HG02798 (cell line): Measurements from ENCODE around the gene MBNL1.
A peak's percentile ranks its signal among the peaks of the same experiment; 100 is the strongest.

ENCODE experiments used
- ATAC-seq: cut with Tn5 transposase; IDR thresholded peaks from one replicate; pipeline ENCODE4 v1.9.1; 2021; ENCODE audit warnings: mild to moderate bottlenecking; ENCODE audit not compliant: unreplicated experiment, poor library complexity

Gene MBNL1, protein sequence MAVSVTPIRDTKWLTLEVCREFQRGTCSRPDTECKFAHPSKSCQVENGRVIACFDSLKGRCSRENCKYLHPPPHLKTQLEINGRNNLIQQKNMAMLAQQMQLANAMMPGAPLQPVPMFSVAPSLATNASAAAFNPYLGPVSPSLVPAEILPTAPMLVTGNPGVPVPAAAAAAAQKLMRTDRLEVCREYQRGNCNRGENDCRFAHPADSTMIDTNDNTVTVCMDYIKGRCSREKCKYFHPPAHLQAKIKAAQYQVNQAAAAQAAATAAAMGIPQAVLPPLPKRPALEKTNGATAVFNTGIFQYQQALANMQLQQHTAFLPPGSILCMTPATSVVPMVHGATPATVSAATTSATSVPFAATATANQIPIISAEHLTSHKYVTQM

DNA sequence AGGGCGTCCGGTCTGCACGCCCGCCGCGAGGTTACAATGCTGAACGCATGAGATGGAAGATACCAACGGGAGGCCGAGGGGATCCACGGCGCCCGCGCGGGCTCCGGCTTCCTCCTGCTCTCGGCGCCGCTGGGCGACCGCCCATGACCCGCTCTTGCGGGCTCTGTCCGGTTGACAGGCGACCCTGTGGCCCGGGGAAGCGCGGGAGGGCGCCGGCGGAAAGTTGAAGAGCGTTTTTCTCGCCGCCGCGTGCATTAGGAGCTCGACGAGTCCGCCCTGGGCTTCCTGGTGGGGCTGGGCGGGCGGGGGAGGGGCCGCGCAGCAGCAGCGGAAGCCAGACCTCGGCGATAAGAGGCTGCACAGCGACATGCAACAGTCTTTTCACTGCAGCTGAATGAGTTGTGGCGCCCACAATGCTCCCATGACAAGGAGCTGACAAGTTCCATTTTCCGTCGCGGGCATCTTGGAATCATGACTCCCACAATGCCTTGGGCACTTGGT, at the start of gene MBNL1:
MBNL1 (plus strand) TSS at position 375 of the 501 bp plus-strand sequence. CDS start 31,265 bp downstream, outside the sequence.
- ATAC-seq: peak; percentile 71

DNA sequence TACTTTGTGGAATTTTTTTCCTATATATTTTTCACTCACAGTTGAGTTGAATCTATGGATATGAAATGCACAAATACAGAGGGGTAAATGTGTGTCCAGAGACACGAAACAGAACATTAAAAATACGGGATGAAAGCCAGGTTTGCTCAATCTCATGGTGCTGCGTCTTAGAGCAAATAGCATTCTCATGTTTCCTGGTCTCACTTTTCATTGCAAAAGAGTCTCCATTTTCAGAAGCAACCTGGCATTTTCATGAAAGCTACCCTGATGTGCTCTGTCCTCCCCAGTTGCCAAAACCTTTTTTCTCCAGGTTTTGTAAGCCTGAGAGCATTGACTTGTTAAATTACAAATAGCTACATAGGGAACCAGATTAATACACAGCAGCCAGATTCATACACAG, 49.5 kb upstream of the MBNL1 start:
- ATAC-seq: no peak

DNA sequence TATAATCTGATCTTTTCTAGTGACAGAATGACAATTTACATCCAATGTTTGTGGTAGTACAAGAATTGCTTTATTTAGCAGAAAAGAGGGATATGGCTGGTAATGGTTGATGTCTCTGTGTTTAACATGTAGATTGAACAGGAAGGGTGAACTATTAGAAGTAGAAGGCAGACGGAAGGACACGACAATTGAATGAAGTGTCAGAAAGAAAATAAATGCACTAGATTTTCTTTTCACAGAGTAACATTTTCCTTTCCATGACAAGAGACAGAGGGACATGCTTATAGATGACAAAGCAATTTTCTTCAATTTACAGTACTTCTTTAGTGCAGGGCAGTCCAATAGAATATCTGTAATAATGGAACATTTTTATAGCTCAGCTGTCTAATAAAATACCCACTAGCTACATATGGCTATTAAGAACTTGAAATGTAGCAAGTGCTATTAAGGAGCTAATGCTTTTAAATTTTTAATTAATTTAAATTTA, 48.9 kb upstream of the MBNL1 start:
- ATAC-seq: no peak

DNA sequence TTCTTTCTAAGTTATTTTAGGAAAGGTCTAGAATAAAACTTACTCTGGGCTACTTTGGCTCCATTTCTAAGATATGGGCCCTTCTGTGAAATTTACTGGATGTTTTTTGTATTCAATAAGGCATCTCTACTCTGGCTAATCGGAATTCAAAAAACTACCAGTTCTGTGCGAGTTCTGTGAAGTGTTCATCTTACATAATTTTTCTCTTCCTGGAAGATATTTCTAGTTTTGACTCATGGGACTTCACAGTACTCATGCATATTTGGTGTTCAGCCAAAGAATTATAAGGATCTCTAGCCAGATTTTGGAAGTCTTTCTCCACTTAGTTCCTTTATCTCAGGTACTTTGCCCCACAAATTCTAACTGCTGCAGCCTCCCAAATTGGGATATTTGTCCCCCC, 46.4 kb upstream of the MBNL1 start:
- no peak for ATAC-seq

DNA sequence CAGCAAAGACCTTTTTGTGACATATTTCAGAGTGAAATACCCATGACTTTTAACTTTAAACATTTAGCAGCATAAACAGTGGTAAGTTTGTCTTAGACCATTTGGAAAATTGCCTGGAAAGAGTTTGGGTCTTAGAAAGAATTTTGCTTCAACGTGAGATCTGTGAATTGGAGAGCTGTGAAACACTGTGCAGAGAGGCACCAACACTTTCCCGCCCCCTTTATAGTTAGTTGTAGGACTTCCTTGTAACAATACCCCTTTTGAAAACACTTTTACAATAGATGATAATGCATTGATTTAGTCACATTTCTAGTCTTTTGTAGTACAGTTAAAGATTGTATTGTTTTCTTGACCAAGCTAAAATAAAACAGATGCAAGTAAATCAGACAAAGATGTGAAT, 43.5 kb upstream of the MBNL1 start:
- ATAC-seq: no peak

DNA sequence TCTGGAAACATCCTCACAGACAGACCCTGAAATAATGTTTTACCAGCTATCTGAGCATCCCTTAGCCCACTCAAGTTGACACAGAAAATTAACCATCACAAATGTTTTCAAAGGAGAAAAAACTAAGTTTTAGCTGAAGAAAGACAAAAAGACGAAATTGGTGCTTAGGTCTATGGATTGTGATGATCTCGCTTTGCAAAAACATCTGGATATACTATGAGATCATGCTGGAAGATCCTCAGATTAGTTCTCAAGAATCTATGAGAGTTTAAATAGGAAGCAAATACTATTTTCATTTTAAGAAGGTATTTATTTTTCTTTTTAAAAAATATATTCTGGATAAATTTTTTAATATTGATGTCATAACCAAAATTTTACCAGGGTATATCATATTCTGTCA, 42.6 kb upstream of the MBNL1 start:
- ATAC-seq: no peak

DNA sequence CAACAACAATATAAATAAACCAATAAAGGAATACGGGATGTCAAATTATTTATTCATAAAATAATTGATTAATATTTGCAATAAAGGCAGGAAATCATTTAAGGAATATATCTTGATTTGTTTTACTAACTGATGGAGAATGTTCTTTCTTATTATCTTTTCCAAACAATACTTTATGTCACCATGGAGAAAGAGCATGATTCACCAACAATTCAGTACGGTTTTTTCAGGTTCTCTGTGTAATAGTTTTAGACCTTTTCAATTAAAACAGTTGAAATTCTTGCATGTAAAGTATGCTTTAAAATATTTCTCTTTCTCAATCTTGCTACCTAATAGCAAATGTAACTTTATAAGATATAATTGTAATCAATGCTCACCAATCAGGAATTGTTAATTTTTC, 41.7 kb upstream of the MBNL1 start:
- ATAC-seq: no peak

DNA sequence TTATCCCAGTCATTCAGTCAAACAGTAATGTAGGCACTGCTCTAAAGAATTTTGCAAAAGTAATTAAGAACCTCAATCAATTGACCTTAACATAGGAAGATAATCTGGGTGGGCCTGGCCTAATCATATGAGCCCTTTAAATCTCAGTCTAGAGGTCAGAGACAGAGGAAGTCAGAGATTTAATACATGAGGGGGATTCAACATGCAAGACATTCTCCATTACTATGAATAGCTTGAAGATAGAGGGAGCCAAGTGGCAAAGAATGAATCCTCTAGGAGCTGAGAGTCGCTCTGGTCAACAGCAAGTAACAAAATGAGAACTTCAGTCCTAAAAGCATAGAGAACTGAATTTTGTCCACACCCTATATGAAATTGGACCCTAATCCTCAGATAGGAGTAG, 39.0 kb upstream of the MBNL1 start:
- no peak for ATAC-seq

DNA sequence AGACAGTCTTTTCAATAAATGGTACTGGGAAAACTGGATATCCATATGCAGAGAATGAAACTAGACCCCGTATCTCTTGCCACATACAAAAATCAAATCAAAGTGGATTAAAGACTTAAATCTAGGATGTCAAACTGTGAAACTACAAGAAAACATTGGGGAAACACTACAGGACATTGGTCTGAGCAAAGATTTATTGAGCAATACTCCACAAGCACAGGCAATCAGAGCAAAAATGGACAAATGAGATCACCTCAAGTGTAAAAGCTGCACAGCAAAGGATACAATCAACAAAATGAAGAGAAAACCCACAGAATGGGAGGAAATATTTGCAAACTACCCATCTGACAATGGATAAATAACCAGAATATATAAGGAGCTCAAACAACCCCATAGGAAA, 38.4 kb upstream of the MBNL1 start:
- ATAC-seq: no peak

DNA sequence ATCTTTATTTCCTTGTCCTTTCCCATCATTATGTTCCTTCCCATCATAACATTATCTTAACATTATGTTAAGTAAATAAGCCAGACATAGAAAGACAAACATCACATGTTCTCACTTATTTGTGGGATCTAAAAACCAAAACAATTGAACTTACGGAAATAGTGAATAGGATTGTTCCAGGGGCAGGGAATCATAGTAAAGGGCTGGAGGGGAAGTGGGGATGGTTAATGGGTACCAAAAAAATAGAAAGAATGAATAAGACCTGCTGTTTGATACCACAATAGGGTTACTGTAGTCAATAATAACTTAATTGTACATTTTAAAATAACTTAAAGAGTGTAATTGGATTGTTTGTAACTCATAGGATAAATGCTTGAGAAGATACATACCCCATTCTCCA, 36.7 kb upstream of the MBNL1 start:
- ATAC-seq: no peak

DNA sequence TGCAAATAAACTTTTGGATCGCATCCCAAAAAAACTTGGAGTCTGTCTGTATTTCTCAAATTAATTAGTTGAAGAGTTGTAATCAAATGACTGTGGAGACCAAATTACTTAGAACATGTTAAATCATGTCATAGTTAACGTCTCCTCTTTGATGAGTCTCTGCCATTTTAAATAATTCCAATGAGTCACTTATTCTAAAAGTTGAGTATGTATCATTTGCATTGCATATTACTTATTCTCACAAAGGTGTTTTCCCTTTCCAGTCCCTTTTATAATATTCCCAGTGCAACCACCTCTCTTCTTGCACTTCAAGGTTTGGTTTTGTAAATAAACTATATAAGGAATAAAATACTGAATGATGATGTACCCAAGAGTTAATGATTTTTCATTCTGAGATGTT, 36.0 kb upstream of the MBNL1 start:
- ATAC-seq: no peak

DNA sequence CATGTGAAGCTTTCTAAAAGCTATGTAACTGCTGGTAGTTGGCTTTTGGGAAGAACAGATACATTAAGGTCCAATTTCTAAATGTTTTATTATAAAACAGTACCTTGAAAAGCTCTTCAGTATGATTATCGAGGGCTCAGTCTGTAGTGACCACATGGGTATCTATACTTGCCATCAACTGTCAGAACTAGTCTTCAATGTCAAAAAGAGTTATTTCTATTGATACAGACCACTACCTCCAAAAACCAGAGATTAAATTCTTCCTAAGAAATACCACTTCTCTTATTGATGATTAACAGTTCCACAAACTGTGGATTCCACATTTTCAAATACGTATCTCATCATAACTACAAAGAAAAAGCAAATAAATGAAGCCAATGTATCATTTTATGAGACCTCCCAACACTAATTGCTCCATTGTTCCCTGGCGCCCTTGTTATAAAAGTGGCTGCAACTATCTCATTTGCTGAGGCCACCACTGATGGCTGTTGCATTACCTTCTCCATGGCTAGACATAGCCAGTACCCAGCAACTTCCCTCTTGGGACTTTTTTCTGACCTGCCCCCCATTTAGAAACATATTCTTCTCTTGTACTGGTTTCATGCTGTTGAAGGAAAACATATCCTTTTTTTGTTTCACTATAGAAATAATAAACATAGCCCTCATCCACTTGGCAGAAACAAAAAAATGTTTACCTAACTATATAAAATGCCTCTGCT, 33.9 kb upstream of the MBNL1 start:
- no peak for ATAC-seq

DNA sequence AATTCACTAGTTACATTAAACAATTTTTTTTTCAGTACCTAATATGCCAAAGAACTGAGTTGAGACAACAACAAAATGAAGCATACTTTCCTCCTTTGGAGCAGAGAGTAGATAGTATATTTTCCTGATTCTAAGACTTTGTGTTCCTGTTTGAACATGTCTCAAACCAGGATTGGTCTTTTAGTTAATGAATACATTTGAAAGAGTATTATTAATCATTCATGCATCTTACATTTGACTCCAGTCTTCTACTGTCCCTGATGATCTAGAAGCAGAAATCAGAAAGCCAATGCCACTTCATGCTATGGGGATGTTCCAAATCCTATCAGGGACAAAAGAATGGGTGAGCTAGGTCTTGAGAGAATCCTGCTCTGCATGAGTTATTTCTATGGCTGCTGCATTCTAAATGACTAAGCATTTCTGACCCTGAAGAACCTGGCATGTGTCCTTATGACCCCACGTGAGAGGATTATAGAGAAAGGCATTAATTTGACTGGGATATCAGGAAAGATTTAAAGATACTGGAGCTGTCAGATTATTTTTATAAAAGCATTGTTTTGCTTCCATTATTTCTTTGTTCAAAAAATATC, 32.9 kb upstream of the MBNL1 start:
- ATAC-seq: no peak

DNA sequence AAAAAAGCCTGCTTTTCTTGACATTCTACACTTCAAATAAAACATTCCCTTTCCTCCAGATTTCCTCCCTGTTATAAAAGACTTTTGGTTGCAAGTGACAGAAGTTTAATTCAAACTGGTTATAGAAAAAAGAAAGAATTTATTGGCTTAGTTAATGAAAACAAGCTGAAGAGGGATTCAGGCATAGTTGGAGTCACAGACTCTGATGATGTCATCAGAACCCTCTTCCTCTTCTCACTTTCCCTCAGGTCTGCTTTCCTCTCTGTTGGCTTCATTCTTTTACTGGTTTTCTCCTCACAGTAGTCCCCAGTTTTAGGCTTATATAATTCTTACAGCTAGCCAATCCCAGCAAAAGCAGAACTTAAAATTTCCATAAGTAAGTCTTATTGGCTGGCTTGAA, 32.0 kb upstream of the MBNL1 start:
- no peak for ATAC-seq

DNA sequence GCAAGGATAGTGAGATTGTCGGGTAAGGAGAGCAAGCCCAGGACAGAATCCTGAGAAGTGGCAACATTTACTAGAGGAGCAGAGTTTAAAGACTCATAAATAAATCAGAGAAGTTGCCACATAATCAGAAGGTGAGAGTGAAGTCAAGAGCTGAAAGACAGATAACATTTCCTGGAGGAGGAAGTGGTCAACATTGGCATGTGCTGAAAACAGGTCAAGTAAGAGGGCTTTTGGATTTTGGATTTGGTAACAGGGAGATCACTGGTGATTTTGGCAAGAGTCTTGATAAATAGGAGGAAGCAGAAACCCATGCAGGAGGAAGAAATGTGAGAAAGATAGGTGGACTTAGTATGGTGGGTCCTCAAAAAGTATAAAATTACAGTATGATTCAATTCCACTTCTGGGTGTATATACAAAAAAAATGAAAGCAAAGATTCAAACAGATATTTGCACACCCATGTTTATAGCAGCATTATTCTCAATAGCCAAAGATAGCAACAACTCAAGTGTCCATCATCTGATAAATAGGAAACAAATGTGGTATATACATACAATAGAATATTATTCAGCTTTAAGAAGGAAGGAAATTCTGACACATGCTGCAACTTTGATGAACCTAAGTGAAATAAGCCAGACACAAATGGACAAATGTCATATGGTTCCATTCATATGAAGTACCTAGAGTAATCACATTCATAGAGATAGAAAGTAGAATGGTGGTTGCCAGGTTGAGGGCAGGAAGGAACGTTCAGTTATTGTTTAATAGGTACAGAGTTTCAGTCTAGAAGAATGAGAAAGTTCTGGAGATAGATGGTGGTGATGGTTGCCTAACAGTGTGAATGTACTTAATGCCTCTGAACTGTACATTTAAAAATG, 27.3 kb upstream of the MBNL1 start:
- peak; percentile 73 for ATAC-seq

DNA sequence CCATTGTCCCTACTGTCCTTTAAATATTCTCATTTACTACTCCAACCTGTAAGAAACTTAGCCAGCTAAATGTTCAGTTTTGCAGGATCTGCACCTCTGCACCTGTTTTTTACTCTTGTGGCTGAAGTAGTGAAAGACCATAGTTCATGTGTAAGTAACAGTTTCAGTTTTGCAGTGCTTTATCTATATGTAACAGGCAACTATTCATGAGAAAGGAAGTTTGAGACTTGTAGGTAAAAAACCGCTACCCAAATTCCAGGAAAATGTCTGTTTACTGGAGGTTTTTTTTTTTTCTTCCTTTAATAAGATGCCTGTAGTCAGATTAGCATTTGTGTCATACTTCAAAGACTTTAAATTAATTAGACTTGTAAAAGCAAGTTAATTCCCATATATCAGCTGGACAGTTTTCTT, 25.4 kb upstream of the MBNL1 start:
- ATAC-seq: peak; percentile 80

DNA sequence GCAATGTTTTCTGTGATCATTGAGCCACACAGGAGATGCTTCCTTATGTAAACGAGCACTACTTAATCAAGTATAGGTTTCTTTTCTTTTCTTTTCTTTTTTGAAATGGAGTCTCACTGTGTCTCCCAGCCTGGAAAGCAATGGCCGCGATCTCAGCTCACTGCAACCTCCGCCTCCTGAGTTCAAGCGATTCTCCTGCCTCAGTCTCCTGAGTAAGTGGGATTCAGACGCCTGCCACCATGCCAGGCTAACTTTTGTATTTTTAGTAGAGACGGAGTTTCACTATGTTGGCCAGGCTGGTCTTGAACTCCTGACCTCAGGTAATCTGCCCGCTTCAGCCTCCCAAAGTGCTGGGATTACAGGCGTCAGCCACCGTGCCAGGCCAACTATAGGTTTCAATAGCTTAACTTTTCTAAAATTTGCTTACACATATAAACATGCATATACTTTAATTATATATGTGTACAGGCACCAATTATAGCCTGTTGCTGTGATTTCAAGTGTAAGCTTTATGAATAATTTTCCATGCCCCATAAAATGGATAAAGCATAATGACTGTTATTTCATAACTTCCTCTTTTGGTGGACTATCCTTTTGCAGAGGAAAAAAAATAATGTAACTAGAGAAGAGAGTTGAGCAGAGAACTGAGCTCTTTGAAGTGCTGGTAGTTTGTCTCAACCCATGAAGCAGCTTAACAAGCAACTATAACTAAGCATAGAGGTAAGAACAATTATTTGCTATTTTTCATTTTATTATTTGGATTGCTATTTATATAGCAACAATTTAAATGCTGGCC, 24.8 kb upstream of the MBNL1 start:
- no peak for ATAC-seq

DNA sequence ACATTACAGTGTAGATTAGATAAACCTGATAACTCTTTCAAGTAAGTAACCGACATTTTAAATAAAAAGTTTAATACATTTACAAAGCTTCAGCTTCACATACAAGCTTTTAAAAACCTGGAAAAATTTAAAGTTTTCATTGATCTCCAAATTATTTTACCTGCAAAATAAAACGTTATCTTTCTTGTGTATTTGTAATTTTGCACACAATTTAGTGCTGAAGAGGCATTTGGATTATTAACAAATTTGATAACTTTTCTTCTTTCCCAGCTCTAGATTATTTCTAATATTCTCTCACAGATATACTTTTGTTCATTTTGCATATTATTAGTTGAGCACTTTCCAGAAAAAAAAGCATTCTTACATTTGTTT, 24.2 kb upstream of the MBNL1 start:
- ATAC-seq: no peak

DNA sequence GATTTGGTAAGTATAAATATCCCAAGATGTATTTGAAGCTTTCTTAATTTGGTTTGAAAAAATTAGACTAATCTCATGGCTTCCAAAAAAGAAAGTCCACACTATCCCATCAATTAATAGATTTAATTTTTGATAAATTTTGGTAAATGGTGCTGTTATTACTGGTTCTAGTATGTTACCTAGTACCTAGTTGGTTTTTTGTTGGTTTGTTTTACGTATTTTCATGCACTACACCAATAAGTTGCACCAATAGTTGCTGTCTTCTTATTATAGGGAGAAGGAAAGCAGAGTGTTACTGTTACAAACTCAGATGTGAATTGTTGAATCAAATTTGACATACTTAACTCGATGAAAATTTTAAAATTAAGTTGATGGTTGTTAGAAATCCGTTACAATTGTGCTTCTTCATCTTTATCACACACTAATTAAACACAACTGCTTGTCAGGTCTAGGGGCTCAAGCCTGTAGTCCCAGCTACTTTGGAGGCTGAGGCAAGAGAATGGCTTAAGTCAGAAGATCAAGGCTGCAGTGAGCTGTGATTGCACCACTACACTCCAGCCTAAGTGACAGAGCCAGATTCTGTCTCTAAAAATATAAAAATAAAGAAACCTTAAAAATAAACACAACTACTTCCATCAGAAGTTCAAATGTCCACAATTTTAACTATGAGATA, 23.1 kb upstream of the MBNL1 start:
- no peak for ATAC-seq
